ENCODE data around the gene CDH2. TPM values are rescaled to one million over a fixed set of nuclear protein-coding genes. Genes with fewer than 3 reads are reported as not detected.

Gene CDH2
- total RNA-seq, 1 experiment from 2014 or later: 42.3 TPM

GRCh38 chr18:28063271-28063761 lies 113.6 kb downstream of the CDH2 start:
- no peaks in the 10 kb centered on the region for H3K36me3 ChIP-seq (ENCODE audit: control insufficient read depth, insufficient read depth, low read length)
- CTCF ChIA-PET: no interaction called here
- H3K4me1 ChIP-seq (ENCODE audit: control insufficient read depth, insufficient read depth, low read length): no peaks in the 10 kb centered on the region
- TF ChIP-seq SIN3A (IDR thresholded peaks at IDR 0.05; ENCODE audit: borderline replicate concordance, insufficient read depth, low read depth, low read length) (no peak), REST (IDR thresholded peaks at IDR 0.05; ENCODE audit: insufficient read depth in 1 of 2, low read depth in 2 of 2, low read length in 1 of 2) (no peak), TCF7L2 (IDR thresholded peaks at IDR 0.05; ENCODE audit: low read depth, low read length) (no peak), POLR2AphosphoS5 (IDR thresholded peaks at IDR 0.05; ENCODE audit: low read depth, low read length) (no peak)
- TF ChIP-seq, protein P1, sequence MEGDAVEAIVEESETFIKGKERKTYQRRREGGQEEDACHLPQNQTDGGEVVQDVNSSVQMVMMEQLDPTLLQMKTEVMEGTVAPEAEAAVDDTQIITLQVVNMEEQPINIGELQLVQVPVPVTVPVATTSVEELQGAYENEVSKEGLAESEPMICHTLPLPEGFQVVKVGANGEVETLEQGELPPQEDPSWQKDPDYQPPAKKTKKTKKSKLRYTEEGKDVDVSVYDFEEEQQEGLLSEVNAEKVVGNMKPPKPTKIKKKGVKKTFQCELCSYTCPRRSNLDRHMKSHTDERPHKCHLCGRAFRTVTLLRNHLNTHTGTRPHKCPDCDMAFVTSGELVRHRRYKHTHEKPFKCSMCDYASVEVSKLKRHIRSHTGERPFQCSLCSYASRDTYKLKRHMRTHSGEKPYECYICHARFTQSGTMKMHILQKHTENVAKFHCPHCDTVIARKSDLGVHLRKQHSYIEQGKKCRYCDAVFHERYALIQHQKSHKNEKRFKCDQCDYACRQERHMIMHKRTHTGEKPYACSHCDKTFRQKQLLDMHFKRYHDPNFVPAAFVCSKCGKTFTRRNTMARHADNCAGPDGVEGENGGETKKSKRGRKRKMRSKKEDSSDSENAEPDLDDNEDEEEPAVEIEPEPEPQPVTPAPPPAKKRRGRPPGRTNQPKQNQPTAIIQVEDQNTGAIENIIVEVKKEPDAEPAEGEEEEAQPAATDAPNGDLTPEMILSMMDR (IDR thresholded peaks at IDR 0.05): no peak
- ATAC-seq: no peak
- H3K9me3 ChIP-seq (ENCODE audit: control insufficient read depth, insufficient read depth, low read depth, low read length): no peaks in the 10 kb centered on the region
- no TSS peak for BruUV-seq (replicated peaks)
- DNase-seq (ENCODE audit: low read depth, low spot score): no peak
- H3K27ac ChIP-seq (ENCODE audit: low read length): no peak overlapping the region
- no peak overlapping the region for H3K4me3 ChIP-seq (ENCODE audit: low read depth in 2 of 2, low read length in 2 of 2)
- no peaks in the 10 kb centered on the region for H3K27me3 ChIP-seq (ENCODE audit: control insufficient read depth, insufficient read depth, low read length)
- in situ Hi-C loops (cut with HindIII; ENCODE audit: low pct_unique_long_range_greater_than_20kb, low sequenced_read_pairs): no loop called here
- POLR2A ChIA-PET: no interaction called here
- intact Hi-C loops (cut with micrococcal nuclease; ENCODE audit: unreplicated experiment): no loop called here

DNA sequence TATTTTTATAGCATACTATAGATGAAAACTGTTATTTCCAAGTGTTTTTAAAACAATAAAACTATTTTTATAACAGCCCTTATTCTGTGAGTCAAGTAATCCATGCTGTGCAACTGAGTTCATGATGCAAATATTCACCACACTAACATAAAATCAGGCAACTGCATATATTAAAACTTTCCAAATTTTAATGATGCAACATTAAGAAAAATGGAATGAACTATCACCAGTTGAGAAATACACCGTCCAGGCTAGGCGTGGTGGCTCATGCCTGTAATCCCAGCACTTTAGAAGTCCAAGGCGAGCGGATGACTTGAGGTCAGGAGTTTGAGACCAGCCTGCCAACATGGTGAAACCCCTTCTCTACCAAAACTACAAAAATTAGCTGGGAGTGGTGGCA lies 114.5 kb downstream of the CDH2 start:
- Histone ChIP-seq H3K27ac (ENCODE audit: low read length) (no peak overlapping the region), H3K27me3 (ENCODE audit: control insufficient read depth, insufficient read depth, low read length) (no peaks in the 10 kb centered on the region), H3K36me3 (ENCODE audit: control insufficient read depth, insufficient read depth, low read length) (no peaks in the 10 kb centered on the region), H3K4me3 (ENCODE audit: low read depth in 2 of 2, low read length in 2 of 2) (no peak overlapping the region), H3K9me3 (ENCODE audit: control insufficient read depth, insufficient read depth, low read depth, low read length) (no peaks in the 10 kb centered on the region), H3K4me1 (ENCODE audit: control insufficient read depth, insufficient read depth, low read length) (no peaks in the 10 kb centered on the region)
- POLR2A ChIA-PET: no interaction called here
- DNase-seq (ENCODE audit: low read depth, low spot score): no peak
- CTCF ChIA-PET: no interaction called here
- intact Hi-C loops (cut with micrococcal nuclease; ENCODE audit: unreplicated experiment): no loop called here
- no TSS peak for BruUV-seq (replicated peaks)
- TF ChIP-seq REST (IDR thresholded peaks at IDR 0.05; ENCODE audit: insufficient read depth in 1 of 2, low read depth in 2 of 2, low read length in 1 of 2): no peak
- no peak for TF ChIP-seq POLR2AphosphoS5 (IDR thresholded peaks at IDR 0.05; ENCODE audit: low read depth, low read length)
- no peak for TF ChIP-seq SIN3A (IDR thresholded peaks at IDR 0.05; ENCODE audit: borderline replicate concordance, insufficient read depth, low read depth, low read length)
- TF ChIP-seq TCF7L2 (IDR thresholded peaks at IDR 0.05; ENCODE audit: low read depth, low read length): no peak
- in situ Hi-C loops (cut with HindIII; ENCODE audit: low pct_unique_long_range_greater_than_20kb, low sequenced_read_pairs): no loop called here
- no peak for ATAC-seq
